GM19452 (cell line): ENCODE measurements around the gene PPP2R3A.

Experiments
- ATAC-seq: cut with Tn5 transposase; IDR thresholded peaks from one replicate; pipeline ENCODE4 v1.9.1; 2021; ENCODE audit not compliant: unreplicated experiment

The PPP2R3A gene

DNA sequence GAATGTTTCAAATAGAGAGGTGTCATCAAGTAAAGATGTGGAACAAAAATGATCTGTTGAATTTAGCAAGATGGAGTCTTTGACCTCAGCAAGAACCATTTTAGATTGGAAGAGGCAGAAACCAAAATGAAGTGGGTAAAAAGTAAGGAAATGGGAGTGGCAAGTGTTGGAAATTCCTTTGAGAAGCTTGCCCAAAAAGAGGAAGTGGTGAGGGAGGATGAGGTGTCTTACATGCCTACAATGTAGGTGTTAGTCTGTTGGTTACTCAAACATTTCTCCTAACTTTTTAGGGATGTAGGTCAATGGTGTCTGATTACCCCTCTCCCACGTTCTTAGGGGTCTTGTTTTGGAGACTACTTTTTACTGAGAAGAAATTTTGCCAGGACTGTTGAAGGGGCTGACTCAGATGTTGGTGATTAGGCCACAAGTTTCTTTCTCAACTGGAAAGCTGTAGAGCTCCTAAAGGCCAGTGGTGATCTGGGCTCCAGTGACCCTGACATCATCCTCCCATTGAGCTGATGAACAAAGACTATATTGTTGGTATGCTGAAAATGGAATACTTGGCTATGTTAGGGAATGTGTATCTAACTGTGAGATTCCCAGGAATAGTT is 5.1 kb downstream of the PPP2R3A start:
- no peak for ATAC-seq

- no peak for ATAC-seq
These were observed 8.3 kb downstream of the PPP2R3A start for GRCh38 chr3:135973841-135974240.

GRCh38 chr3:135975053-135975452 is 9.5 kb downstream of the PPP2R3A start:
- ATAC-seq, result no peak

- ATAC-seq, result no peak
These were observed 10.0 kb downstream of the PPP2R3A start for GRCh38 chr3:135975536-135975935.

DNA sequence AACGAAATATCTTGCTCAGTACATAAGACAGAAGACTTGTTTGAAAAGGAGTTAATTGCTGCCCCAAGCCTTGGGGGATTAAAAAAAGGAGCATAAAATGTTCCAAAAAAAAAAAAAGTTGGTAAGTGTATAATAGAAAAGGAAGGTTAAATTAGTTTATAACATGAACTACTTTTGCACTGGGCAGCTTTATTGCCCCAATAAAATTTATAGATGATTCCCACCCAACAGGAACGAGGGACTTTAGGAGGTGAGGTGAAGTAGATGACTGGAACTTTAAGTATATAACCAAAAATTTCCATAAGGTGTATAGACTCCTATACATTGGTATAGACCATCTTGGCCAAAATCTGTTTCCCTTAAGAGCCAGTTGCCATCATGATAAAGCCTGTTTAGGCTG is 14.8 kb downstream of the PPP2R3A start:
- no peak for ATAC-seq

- ATAC-seq, result no peak
These were observed 16.3 kb downstream of the PPP2R3A start for GRCh38 chr3:135981701-135982403.

- ATAC-seq, result no peak
These were observed 16.9 kb downstream of the PPP2R3A start for GRCh38 chr3:135982404-135982761.

- no peak for ATAC-seq
These were observed 17.5 kb downstream of the PPP2R3A start for GRCh38 chr3:135982922-135983581.

- ATAC-seq, result no peak
These were observed 22.1 kb downstream of the PPP2R3A start for GRCh38 chr3:135987661-135988060.

DNA sequence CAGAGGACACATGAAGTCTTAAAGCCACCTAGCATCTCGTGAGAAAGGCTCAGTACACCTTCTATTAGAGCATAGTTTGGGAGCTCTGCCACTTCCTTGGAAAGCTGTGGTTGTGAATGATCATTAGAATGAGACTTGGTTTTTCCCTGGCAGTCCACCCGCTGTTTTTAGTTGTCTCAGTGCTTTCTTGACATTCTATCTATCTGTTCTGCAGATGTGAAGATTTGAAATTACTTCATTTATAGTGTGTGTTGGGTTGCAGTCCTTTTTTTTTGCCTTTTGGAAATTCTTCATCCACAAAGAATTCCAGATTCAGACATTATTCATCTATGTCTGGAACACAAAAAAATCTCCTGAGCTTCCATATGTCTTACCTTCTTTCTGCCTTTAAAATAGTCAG is 23.7 kb downstream of the PPP2R3A start:
- ATAC-seq, result no peak

- ATAC-seq, result no peak
These were observed 25.4 kb downstream of the PPP2R3A start for GRCh38 chr3:135990903-135991302.

- no peak for ATAC-seq
These were observed 26.1 kb downstream of the PPP2R3A start for GRCh38 chr3:135991621-135992020.

DNA sequence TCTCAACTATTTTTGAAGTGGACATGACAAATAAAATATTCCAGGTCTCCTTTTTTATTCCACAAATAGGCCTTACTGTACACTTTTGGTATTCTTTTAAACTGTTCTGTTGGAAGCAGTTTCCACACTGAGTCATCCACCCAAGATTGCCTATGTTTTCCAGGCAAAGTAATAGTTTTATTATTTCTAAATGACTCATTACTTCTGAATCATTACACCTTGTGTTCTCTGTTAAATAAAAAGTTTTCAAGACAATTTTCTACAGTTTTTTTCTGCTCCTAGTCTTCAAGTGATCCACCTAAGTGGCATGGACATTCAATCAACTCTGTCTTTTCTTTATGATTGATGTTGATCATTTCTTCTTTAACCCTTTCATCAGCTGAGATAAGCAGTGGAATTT is 26.5 kb downstream of the PPP2R3A start:
- no peak for ATAC-seq

DNA sequence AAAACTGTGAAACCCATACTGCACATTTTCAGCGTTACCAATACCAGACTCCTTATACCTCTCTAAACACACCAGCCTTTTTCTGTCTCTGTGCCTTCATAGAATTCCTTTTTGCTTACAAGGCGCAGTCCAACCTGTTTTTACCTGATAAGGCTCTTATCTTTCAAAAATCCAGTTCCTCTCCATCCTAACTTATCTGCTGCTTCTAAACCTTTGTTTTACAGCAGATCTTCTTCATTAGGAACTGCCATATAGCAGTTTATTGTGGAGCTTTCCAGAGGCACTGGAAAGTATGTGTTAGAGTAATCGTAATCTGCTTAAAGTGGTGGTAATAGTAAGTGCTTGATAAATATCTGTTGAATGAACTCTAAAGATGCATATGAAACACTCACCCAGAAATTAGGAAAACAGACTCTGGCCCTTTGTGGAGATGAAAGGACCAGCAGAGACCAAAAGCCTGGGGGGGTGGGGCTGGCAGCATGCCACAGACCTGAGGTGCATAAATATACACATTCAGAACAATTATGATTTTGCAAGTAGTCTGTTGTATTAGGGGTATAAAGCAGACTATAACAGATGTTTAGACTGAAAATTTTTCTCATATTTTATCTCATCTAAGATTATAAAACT is 29.3 kb downstream of the PPP2R3A start:
- ATAC-seq, result no peak

DNA sequence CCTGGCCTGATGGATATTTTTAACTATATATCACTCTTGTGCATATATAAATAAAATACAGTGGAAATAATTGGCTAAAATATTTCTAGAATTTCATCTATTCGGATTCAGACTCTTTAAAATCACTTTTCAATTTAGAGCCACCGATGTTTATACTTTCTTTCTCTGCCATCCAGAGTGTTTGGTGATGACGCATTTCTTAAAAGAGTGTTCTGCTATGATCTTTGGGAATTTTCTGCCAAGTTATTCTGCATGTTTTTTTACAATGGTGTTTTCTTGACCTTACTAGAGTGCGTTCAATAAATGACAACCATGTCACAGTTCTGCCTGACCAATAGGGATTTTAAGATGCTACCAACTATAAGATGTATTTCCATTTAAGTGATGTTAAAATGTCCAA is 30.2 kb downstream of the PPP2R3A start:
- ATAC-seq, result no peak

DNA sequence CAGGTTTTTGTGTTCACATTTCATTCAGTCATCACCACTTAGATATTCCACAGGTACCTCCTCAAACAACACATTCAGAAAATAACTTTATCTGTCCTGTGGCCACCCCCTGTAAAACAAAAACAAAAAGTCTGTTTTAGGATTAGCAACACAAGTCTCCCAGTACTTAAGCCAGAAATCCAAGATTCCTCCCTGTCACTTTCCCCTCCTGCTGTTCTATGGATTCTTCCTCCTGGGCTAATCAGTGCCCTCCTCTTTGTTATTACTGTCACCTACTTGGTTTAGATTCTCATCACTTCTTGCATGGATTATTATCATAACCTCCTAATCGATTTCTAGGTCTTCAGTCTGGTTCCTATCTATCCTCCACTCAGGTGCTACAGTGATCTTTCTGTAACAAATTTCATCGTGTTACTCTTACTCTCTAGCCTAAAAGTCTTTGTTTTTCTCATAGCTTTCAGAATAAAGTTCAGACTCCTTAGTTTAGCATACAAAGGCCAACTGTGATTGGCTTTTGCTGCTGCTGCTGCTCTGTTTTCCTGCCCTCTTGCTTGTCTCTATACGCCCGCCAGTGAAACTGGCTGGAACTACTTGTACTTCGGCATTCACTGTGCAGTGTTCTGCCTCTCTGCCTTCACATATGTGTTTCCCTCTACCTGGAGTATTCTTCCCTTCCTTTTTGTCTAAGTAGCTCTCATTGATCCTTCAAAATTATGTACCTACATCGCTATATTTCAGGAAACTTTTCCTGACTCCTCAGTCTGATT is 32.2 kb downstream of the PPP2R3A start:
- no peak for ATAC-seq

DNA sequence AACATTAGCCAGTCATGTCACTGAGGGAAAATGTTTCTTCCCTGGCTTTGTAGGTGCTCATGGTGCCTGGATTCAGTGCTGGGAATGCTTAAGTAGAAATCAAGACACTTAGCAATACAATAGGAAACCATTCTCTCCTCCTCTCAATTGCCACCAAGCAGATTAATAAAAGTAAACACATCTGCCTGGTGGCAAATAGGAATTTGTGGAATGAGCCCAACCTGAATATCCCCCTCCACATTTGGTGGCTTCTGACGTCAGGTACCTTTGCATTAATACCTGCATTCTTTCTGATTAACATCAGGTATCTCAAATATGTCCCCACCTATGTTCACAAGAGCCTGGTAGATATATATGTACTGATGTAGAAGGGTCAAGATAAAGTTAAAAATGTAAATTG is 42.7 kb downstream of the PPP2R3A start:
- ATAC-seq, result no peak

- ATAC-seq, result no peak
These were observed 43.4 kb downstream of the PPP2R3A start for GRCh38 chr3:136008732-136009470.

- ATAC-seq, result no peak
These were observed 53.3 kb downstream of the PPP2R3A start for GRCh38 chr3:136018876-136019275.

DNA sequence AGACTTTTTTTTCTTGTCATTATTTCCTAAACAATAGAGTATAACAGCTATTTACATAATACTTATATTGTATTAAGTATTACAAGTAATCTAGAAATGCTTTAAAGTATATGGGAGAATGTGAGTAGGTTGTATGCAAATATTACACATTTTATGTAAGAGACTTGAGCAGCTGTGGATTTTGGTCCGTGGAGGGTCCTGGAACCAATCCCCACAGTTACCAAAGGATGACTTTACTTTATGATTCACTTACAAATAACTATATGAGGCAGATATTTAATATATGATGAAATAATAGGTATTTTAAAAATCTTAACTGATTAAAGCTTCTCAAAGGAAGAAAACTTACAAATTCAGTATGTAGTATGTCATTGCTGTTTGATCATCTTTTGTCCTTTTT is 56.3 kb downstream of the PPP2R3A start:
- no peak for ATAC-seq
